ENCODE measurements around the gene KIF9. TPM values are rescaled to one million over a fixed set of nuclear protein-coding genes. Genes with fewer than 3 reads are reported as not detected.

KIF9 gene
- total RNA-seq, 1 donor from 2014 or later = 16.1 TPM

GRCh38 chr3:47299381-47300318, 17.1 kb upstream of the KIF9 start:
- no peak overlapping the region for H3K4me3 ChIP-seq (ENCODE audit: low read depth, low read length)
- TF ChIP-seq CTCF (conservative IDR thresholded peaks at IDR 0.05; ENCODE audit: low read depth, low read length) = no peak
- no peak for DNase-seq (ENCODE audit: low read depth)

GRCh38 chr3:47298439-47298838, 15.8 kb upstream of the KIF9 start:
- no peak for TF ChIP-seq CTCF (conservative IDR thresholded peaks at IDR 0.05; ENCODE audit: low read depth, low read length)
- DNase-seq (ENCODE audit: low read depth) = no peak
- H3K4me3 ChIP-seq (ENCODE audit: low read depth, low read length) = no peak overlapping the region

DNA sequence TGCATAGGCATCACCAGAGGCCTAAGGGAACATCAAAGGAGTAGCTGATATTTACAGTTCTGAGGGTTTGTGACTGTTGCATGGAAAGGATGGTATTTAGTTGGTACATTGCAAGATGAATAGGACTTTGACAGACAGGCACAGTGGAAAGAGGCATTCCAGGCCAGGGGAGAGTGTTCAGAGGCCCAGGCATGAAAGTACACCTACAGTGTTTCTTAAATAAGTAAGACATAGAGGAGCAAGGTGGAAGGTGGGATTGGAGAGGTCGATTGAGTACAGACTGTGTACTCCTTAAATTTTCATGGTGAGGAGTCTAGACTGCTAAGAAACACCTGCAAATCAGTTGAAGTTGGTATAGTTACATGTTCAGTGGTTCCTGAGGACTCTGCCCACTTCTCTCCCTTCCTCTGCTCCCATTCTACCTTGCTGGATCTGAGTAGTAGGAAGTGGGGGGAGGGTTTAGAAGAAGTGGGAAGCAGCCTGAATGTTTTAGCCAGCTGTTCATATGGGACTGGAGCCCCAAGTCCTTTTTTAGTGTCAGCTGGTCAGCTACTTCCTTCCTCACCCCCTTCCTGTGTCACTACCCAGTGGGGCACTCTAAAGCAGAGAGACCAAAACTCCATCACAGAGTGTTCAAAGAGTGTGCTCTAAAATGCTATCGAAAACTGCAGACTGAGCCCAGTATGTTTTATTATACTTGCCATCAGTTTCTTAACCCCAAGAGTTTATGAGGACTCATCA, 14.1 kb upstream of the KIF9 start:
- no peak for DNase-seq (ENCODE audit: low read depth)
- TF ChIP-seq CTCF (conservative IDR thresholded peaks at IDR 0.05; ENCODE audit: low read depth, low read length) = no peak
- H3K4me3 ChIP-seq (ENCODE audit: low read depth, low read length) = no peak overlapping the region

- no peak overlapping the region for H3K4me3 ChIP-seq (ENCODE audit: low read depth, low read length)
- TF ChIP-seq CTCF (conservative IDR thresholded peaks at IDR 0.05; ENCODE audit: low read depth, low read length) = no peak
- no peak for DNase-seq (ENCODE audit: low read depth)
Observed at GRCh38 chr3:47295976-47296375, 13.4 kb upstream of the KIF9 start.

- TF ChIP-seq CTCF (conservative IDR thresholded peaks at IDR 0.05; ENCODE audit: low read depth, low read length) = no peak
- H3K4me3 ChIP-seq (ENCODE audit: low read depth, low read length) = no peak overlapping the region
- DNase-seq (ENCODE audit: low read depth) = no peak
Observed at GRCh38 chr3:47295322-47295721, 12.7 kb upstream of the KIF9 start.

GRCh38 chr3:47294392-47294791, 11.8 kb upstream of the KIF9 start:
- DNase-seq (ENCODE audit: low read depth) = no peak
- no peak for TF ChIP-seq CTCF (conservative IDR thresholded peaks at IDR 0.05; ENCODE audit: low read depth, low read length)
- H3K4me3 ChIP-seq (ENCODE audit: low read depth, low read length) = no peak overlapping the region
